WERI-Rb-1 (cell line): ENCODE data around the gene CEACAM19.
"Not testable (repeated sequence)": the region's sequence is repeated elsewhere in the genome, so short reads cannot be mapped to it uniquely, and the experiment has no call there.

ENCODE experiments used
- DNase-seq: peaks from one replicate; pipeline ENCODE4 v3.0.0-alpha.2; 2020
- H3K27ac ChIP-seq: fragments of 250-450 bp; sonication (Bioruptor Pico); 2 replicates; pipeline ENCODE4 v1.5.1; 2020; ENCODE audit warnings: mild to moderate bottlenecking, moderate library complexity
- H3K27me3 ChIP-seq: fragments of 250-450 bp; sonication (Bioruptor Pico); 2 replicates; pipeline ENCODE4 v1.5.1; 2021; ENCODE audit warnings: mild to moderate bottlenecking, low read depth, moderate library complexity; ENCODE audit not compliant: insufficient read depth, severe bottlenecking
- H3K36me3 ChIP-seq: fragments of 250-450 bp; sonication (Bioruptor Pico); 2 replicates; pipeline ENCODE4 v1.5.1; 2020; ENCODE audit warnings: mild to moderate bottlenecking, moderate library complexity
- H3K4me3 ChIP-seq: 2 replicates; pipeline ENCODE4 v1.5.1; 2011; ENCODE audit warnings: low read depth, mild to moderate bottlenecking, control low read depth, low read length
- H3K9me3 ChIP-seq: fragments of 250-450 bp; sonication (Bioruptor Pico); 2 replicates; pipeline ENCODE4 v1.5.1; 2021; ENCODE audit warnings: mild to moderate bottlenecking, moderate library complexity; ENCODE audit not compliant: severe bottlenecking
- TF ChIP-seq, protein P1 (sequence below): IDR thresholded peaks from 2 replicates; pipeline ENCODE4 v1.5.1; 2011; ENCODE audit warnings: low read depth, mild to moderate bottlenecking, control low read depth, inconsistent platforms, low read length

The CEACAM19 gene

DNA sequence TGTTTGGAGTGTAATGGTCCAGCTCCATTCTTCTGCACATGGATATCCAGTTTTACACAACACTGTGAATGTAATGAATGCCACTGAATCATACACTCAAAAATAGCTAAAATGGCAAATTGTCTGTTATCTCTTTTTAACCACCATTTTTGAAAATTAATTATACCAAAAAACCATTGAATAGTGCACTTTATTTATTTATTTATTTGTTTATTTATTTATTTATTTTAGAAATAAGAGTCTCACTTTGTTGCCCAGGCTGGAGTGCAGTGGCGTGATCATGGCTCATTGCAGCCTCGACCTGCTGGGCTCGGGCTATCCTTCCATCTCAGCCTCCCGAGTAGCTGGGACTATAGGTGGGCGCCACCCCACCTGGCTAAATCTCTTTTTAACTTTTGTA, 7.3 kb upstream of the CEACAM19 start:
- no peak overlapping the region for H3K4me3 ChIP-seq
- no peaks in the 10 kb centered on the region for H3K27me3 ChIP-seq
- no peaks in the 10 kb centered on the region for H3K9me3 ChIP-seq
- H3K36me3 ChIP-seq = peaks cover 53% of the 10 kb centered on the region
- no peak for DNase-seq
- no peak overlapping the region for H3K27ac ChIP-seq
- TF ChIP-seq, protein P1, sequence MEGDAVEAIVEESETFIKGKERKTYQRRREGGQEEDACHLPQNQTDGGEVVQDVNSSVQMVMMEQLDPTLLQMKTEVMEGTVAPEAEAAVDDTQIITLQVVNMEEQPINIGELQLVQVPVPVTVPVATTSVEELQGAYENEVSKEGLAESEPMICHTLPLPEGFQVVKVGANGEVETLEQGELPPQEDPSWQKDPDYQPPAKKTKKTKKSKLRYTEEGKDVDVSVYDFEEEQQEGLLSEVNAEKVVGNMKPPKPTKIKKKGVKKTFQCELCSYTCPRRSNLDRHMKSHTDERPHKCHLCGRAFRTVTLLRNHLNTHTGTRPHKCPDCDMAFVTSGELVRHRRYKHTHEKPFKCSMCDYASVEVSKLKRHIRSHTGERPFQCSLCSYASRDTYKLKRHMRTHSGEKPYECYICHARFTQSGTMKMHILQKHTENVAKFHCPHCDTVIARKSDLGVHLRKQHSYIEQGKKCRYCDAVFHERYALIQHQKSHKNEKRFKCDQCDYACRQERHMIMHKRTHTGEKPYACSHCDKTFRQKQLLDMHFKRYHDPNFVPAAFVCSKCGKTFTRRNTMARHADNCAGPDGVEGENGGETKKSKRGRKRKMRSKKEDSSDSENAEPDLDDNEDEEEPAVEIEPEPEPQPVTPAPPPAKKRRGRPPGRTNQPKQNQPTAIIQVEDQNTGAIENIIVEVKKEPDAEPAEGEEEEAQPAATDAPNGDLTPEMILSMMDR = no peak

GRCh38 chr19:44664976-44665375, 6.3 kb upstream of the CEACAM19 start:
- Histone ChIP-seq H3K9me3 (no peaks in the 10 kb centered on the region), H3K4me3 (no peak overlapping the region), H3K27me3 (no peaks in the 10 kb centered on the region), H3K27ac (no peak overlapping the region), H3K36me3 (peaks cover 43% of the 10 kb centered on the region)
- no peak for DNase-seq
- TF ChIP-seq, protein P1 = no peak

- Histone ChIP-seq H3K4me3 (no peak overlapping the region), H3K36me3 (peaks cover 23% of the 10 kb centered on the region), H3K27ac (no peak overlapping the region), H3K27me3 (no peaks in the 10 kb centered on the region), H3K9me3 (no peaks in the 10 kb centered on the region)
- TF ChIP-seq, protein P1 = no peak
- no peak for DNase-seq
These were observed 4.3 kb upstream of the CEACAM19 start for GRCh38 chr19:44666852-44667556.

DNA sequence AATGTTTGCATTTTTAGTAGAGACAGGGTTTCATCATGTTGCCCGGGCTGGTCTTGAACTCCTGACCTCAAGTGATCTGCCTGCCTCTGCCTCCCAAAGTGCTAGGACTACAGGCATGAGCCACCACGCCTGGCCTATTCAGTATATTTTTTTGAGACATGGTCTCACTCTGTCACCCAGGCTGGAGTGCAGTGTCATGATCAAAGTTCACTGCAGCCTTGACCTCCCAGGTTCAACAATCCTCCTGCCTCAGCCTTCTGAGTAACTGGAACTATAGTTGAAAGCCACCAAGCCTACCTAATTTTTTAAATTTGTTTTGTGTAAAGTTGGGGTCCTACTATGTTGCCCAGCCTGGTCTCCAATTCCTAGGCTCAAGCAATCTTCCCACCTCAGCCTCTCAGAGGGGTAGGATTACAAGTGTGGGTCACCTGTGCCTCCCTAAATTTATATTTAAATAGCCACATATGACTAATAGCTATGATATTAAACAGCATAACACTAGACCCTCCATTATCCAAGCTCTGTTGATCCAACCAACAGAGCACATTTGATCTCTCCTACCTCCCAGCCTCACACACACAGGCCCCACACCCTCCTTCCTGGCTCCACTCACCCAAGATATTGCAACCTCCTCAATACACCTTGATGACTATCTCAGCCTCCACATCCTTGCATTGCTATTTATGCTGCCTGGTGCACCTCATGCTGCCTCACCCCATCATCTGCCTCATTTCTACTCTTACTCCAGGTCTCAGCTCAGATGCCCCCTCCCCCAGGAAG, 2.1 kb upstream of the CEACAM19 start:
- no peaks in the 10 kb centered on the region for H3K9me3 ChIP-seq
- no peak overlapping the region for H3K4me3 ChIP-seq
- no peaks in the 10 kb centered on the region for H3K27me3 ChIP-seq
- H3K36me3 ChIP-seq = peaks cover 6% of the 10 kb centered on the region
- no peak for DNase-seq
- TF ChIP-seq, protein P1 = no peak
- no peak overlapping the region for H3K27ac ChIP-seq

- not testable (repeated sequence) for H3K27me3 ChIP-seq, H3K4me3 ChIP-seq, H3K27ac ChIP-seq, DNase-seq, H3K9me3 ChIP-seq, H3K36me3 ChIP-seq
These were observed 1.3 kb upstream of the CEACAM19 start for GRCh38 chr19:44670027-44670426.

DNA sequence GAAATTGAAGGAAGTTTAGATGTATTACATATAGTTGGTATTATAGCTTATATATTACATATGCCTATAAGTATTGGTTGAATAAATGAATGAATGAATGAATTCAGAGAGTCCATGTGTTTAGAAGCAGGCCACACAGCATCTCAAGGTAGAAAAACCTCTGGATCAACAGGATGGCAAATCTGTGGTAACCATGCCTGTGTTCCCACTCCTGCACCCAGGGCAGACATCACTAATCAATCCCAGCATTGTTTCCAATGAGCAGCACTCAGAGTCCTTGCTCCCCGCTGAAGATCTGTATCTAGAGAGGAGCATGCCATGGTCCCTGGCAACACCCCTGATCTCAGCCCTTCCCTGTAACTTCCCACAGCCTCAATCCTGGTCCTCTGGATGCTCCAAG, 944 bp downstream of the CEACAM19 start:
- Histone ChIP-seq H3K9me3 (no peaks in the 10 kb centered on the region), H3K27ac (no peak overlapping the region), H3K36me3 (peaks cover 9% of the 10 kb centered on the region), H3K27me3 (no peaks in the 10 kb centered on the region), H3K4me3 (no peak overlapping the region)
- DNase-seq = no peak
- TF ChIP-seq, protein P1 = no peak
